ENCODE data around the gene ZNF518A. TPM values are rescaled to one million over a fixed set of nuclear protein-coding genes. Genes with fewer than 3 reads are reported as not detected.

The ZNF518A gene
- total RNA-seq, 1 donor from 2014 or later: 21.1 TPM

DNA sequence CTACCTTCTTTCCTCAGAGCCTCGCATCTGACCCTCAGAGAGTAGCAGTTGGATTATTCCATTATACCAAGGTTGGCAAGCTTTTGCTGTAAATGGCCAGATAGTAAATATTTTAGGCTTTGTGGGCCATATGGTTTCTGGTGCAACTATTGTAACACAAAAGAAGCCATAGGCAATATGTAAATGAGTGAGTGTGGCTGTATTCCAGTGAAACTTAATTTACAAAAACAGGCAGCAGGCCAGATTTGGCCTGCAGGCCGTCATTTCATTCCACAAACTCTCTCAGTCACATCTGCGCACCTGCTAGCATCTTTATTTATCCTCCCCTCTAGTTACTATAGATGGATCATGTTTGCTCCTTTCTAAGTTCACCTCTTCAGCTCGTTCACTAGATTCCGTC lies 6.7 kb downstream of the ZNF518A start:
- TF ChIP-seq, protein P1, sequence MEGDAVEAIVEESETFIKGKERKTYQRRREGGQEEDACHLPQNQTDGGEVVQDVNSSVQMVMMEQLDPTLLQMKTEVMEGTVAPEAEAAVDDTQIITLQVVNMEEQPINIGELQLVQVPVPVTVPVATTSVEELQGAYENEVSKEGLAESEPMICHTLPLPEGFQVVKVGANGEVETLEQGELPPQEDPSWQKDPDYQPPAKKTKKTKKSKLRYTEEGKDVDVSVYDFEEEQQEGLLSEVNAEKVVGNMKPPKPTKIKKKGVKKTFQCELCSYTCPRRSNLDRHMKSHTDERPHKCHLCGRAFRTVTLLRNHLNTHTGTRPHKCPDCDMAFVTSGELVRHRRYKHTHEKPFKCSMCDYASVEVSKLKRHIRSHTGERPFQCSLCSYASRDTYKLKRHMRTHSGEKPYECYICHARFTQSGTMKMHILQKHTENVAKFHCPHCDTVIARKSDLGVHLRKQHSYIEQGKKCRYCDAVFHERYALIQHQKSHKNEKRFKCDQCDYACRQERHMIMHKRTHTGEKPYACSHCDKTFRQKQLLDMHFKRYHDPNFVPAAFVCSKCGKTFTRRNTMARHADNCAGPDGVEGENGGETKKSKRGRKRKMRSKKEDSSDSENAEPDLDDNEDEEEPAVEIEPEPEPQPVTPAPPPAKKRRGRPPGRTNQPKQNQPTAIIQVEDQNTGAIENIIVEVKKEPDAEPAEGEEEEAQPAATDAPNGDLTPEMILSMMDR (IDR thresholded peaks at IDR 0.05; ENCODE audit: insufficient read depth, low read length, severe bottlenecking): no peak
- DNase-seq (ENCODE audit: low read depth): no peak
- Histone ChIP-seq H3K4me3 (ENCODE audit: low read depth, low read length) (no peak overlapping the region), H3K27me3 (ENCODE audit: control insufficient read depth, insufficient read depth, low read length) (no peaks in the 10 kb centered on the region), H3K36me3 (ENCODE audit: control insufficient read depth, insufficient read depth, low read length) (peaks cover 3% of the 10 kb centered on the region)
- no peak for FAIRE-seq

DNA sequence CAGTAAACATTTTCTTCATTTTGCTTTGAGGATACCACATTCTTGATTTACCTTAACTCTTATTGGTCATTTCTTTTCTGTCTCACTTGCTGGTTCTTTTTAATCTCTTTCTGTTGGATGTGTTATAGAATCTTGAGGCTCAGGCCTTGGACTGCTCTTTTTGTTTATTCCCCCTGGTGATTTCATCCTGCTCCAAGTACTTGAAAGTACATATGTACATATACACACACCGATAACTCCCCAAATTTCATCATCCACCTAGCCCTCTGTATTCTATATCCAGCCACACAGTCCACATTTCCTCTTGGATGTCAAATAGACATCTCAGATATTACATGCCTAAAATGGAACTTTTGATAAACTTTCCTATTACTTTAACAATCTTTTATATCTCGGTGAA lies 7.5 kb downstream of the ZNF518A start:
- no peaks in the 10 kb centered on the region for H3K27me3 ChIP-seq (ENCODE audit: control insufficient read depth, insufficient read depth, low read length)
- DNase-seq (ENCODE audit: low read depth) (no peak), FAIRE-seq (no peak)
- TF ChIP-seq, protein P1 (IDR thresholded peaks at IDR 0.05; ENCODE audit: insufficient read depth, low read length, severe bottlenecking): no peak
- peaks cover 3% of the 10 kb centered on the region for H3K36me3 ChIP-seq (ENCODE audit: control insufficient read depth, insufficient read depth, low read length)
- no peak overlapping the region for H3K4me3 ChIP-seq (ENCODE audit: low read depth, low read length)

DNA sequence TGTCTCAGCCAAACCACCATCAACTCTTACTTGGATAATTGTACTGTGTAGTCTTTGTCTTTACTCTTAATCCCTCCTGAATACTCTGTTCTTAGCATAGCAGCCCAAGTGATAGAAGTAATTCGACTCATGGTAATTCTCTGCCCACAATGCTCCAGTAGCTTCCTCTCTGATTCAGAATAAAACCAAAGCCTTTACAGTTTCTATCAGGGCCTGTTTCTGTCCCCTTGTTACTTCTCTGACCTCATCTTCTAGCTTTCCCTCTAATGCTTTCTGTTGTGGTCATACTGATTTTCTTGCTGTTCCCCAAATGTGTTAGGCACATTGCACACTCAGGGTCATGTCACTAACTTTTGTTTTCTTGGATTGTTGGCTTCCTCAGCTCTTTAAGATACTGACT lies 8.0 kb downstream of the ZNF518A start:
- Histone ChIP-seq H3K36me3 (ENCODE audit: control insufficient read depth, insufficient read depth, low read length) (peaks cover 3% of the 10 kb centered on the region), H3K27me3 (ENCODE audit: control insufficient read depth, insufficient read depth, low read length) (no peaks in the 10 kb centered on the region), H3K4me3 (ENCODE audit: low read depth, low read length) (no peak overlapping the region)
- no peak for FAIRE-seq
- TF ChIP-seq, protein P1 (IDR thresholded peaks at IDR 0.05; ENCODE audit: insufficient read depth, low read length, severe bottlenecking): no peak
- DNase-seq (ENCODE audit: low read depth): no peak

DNA sequence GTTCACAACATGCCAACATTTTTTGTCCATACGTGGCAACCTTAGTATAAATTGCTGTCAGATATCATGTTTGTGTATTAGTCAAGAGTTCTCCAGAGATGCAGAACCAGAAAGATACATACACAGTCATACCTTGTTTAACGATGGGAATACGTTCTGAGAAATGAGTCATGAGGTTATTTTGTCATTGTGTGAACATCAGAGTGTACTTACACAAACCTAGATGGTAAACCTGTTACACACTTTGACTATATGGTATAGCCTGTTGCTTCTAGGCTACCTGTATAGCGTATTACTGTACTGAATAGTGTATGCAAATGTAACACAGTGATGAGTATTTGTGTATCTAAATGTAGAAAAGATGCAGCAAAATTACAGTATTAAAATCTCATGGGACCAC lies 22.3 kb downstream of the ZNF518A start:
- FAIRE-seq (no peak), DNase-seq (ENCODE audit: low read depth) (peak; percentile 54)
- H3K36me3 ChIP-seq (ENCODE audit: control insufficient read depth, insufficient read depth, low read length): no peaks in the 10 kb centered on the region
- TF ChIP-seq, protein P1 (IDR thresholded peaks at IDR 0.05; ENCODE audit: insufficient read depth, low read length, severe bottlenecking): no peak
- no peaks in the 10 kb centered on the region for H3K27me3 ChIP-seq (ENCODE audit: control insufficient read depth, insufficient read depth, low read length)
- H3K4me3 ChIP-seq (ENCODE audit: low read depth, low read length): no peak overlapping the region

DNA sequence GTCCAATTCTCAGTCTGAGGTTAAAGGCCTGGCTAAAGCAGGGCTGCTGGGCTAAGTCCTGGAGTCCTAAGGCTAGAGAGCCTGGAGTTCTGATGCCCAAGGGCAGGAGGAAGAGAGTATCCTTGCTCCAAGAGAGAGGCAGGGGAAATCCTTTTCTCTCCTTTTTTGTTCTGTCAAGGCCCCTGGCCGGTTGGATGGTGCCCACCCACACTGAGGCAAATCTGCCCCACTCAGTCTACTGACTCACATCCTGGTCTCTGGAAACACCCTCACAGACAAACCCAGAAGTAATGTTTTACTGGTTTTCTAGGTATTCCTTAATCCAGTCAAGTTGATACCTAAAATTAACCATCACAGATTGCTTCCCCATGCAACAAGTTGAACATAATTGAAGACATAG lies 23.0 kb downstream of the ZNF518A start:
- no peaks in the 10 kb centered on the region for H3K27me3 ChIP-seq (ENCODE audit: control insufficient read depth, insufficient read depth, low read length)
- no peak overlapping the region for H3K4me3 ChIP-seq (ENCODE audit: low read depth, low read length)
- H3K36me3 ChIP-seq (ENCODE audit: control insufficient read depth, insufficient read depth, low read length): no peaks in the 10 kb centered on the region
- TF ChIP-seq, protein P1 (IDR thresholded peaks at IDR 0.05; ENCODE audit: insufficient read depth, low read length, severe bottlenecking): no peak
- FAIRE-seq (no peak), DNase-seq (ENCODE audit: low read depth) (no peak)

DNA sequence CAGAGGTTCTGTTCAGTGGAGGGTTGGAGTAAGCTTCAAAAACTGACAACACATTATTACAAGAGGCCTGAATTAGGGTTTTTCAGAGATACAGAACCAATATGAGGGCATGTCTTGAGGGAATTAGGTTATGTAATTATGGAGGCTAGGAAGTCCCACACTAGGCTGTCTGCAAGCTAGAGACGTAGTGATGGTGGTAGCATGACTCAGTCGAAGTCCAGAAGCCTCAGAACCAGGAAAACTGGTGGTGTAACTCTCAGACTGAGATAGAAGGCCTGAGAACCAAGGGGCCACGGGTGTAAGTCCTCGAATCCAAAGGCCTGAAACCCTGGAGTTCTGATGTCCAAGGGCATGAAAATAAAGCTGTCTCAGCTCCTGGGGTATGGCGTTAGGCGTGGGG lies 35.6 kb downstream of the ZNF518A start:
- Histone ChIP-seq H3K27me3 (ENCODE audit: control insufficient read depth, insufficient read depth, low read length) (no peaks in the 10 kb centered on the region), H3K4me3 (ENCODE audit: low read depth, low read length) (no peak overlapping the region), H3K36me3 (ENCODE audit: control insufficient read depth, insufficient read depth, low read length) (no peaks in the 10 kb centered on the region)
- DNase-seq (ENCODE audit: low read depth) (no peak), FAIRE-seq (no peak)
- TF ChIP-seq, protein P1 (IDR thresholded peaks at IDR 0.05; ENCODE audit: insufficient read depth, low read length, severe bottlenecking): no peak
